Neutrophil (primary cell): Measurements from ENCODE around the gene RAMP2.
A peak's percentile ranks its signal among the peaks of the same experiment; 100 is the strongest.
"Not testable (repeated sequence)": the region's sequence is repeated elsewhere in the genome, so short reads cannot be mapped to it uniquely, and the experiment has no call there.

Experiments used
- H3K27ac ChIP-seq: fragments of 200-600 bp; sonication (generic); 2 replicates; pipeline ENCODE4 v1.5.1; 2016; ENCODE audit warnings: mild to moderate bottlenecking, moderate library complexity
- H3K27me3 ChIP-seq: fragments of 200-600 bp; sonication (generic); 2 replicates; pipeline ENCODE4 v1.6.0; 2016; ENCODE audit warnings: mild to moderate bottlenecking
- H3K36me3 ChIP-seq: fragments of 200-600 bp; sonication (generic); 2 replicates; pipeline ENCODE4 v1.5.1; 2017
- H3K4me1 ChIP-seq, 2 experiments: fragments of 200-600 bp in 1 of 2; sonication (generic) in 1 of 2; 1 replicate in 1 of 2; 2 replicates in 1 of 2; pipeline versions ENCODE4 v1.5.1 to v1.6.1; 2013 to 2016; ENCODE audit warnings: low read depth in 1 of 2, low read length in 1 of 2, mild to moderate bottlenecking in 1 of 2, moderate library complexity in 1 of 2; ENCODE audit not compliant: control insufficient read depth in 1 of 2, insufficient read depth in 1 of 2
- H3K4me3 ChIP-seq, 2 experiments: fragments of 200-600 bp in 1 of 2; sonication (generic) in 1 of 2; 1 replicate in 1 of 2; 2 replicates in 1 of 2; pipeline ENCODE4 v1.5.1; 2013 to 2016; ENCODE audit warnings: low read depth in 1 of 2, low read length in 1 of 2, mild to moderate bottlenecking in 1 of 2, moderate library complexity in 1 of 2
- H3K9me3 ChIP-seq: fragments of 200-600 bp; sonication (generic); 2 replicates; pipeline ENCODE4 v1.5.1; 2016
- CTCF ChIP-seq: fragments of 200-600 bp; sonication (generic); IDR thresholded peaks from 2 replicates; pipeline ENCODE4 v1.5.1; 2016; ENCODE audit warnings: antibody characterized with exemption

The RAMP2 gene

GRCh38 chr17:42760652-42761581 is at the start of gene RAMP2:
RAMP2 (plus strand) TSS chr17:42761227; CDS start chr17:42761262, 35 bp downstream.
- Histone ChIP-seq H3K27ac (no peak within 1 kb of the TSS), H3K4me1 (peaks cover 0 to 10% of the 10 kb centered on the region in 2 experiments), H3K27me3 (peaks cover 89% of the 10 kb centered on the region), H3K36me3 (no peaks in the 10 kb centered on the region), H3K4me3 (no peak within 1 kb of the TSS), H3K9me3 (no peaks in the 10 kb centered on the region)
- no peak for TF ChIP-seq CTCF

GRCh38 chr17:42720996-42721583 is 39.9 kb upstream of the RAMP2 start:
- Histone ChIP-seq H3K9me3 (no peaks in the 10 kb centered on the region), H3K27me3 (no peaks in the 10 kb centered on the region), H3K27ac (no peak overlapping the region), H3K4me1 (no peaks in the 10 kb centered on the region), H3K4me3 (no peak overlapping the region), H3K36me3 (peaks cover 99% of the 10 kb centered on the region)
- TF ChIP-seq CTCF = peak; percentile 26

- H3K4me1 ChIP-seq = no peaks in the 10 kb centered on the region
- no peak overlapping the region for H3K4me3 ChIP-seq
- peaks cover 96% of the 10 kb centered on the region for H3K36me3 ChIP-seq
- H3K27me3 ChIP-seq = no peaks in the 10 kb centered on the region
- H3K9me3 ChIP-seq = no peaks in the 10 kb centered on the region
- no peak overlapping the region for H3K27ac ChIP-seq
- TF ChIP-seq CTCF = no peak
These were observed 37.4 kb upstream of the RAMP2 start for GRCh38 chr17:42723636-42724035.

GRCh38 chr17:42725143-42725542 is 35.9 kb upstream of the RAMP2 start:
- Histone ChIP-seq H3K27ac (no peak overlapping the region), H3K9me3 (no peaks in the 10 kb centered on the region), H3K36me3 (peaks cover 96% of the 10 kb centered on the region), H3K4me1 (no peaks in the 10 kb centered on the region), H3K27me3 (no peaks in the 10 kb centered on the region), H3K4me3 (no peak overlapping the region)
- TF ChIP-seq CTCF = no peak

- TF ChIP-seq CTCF = no peak
- Histone ChIP-seq H3K27me3 (peaks cover 3% of the 10 kb centered on the region), H3K9me3 (no peaks in the 10 kb centered on the region), H3K4me3 (no peak overlapping the region), H3K36me3 (peaks cover 3% of the 10 kb centered on the region), H3K4me1 (peaks cover 14 to 15% of the 10 kb centered on the region in 2 experiments), H3K27ac (no peak overlapping the region)
These were observed 20.3 kb upstream of the RAMP2 start for GRCh38 chr17:42740699-42741098.

GRCh38 chr17:42742916-42743315 is 18.1 kb upstream of the RAMP2 start:
- Histone ChIP-seq H3K4me1 (peaks cover 14 to 15% of the 10 kb centered on the region in 2 experiments), H3K27me3 (peaks cover 25% of the 10 kb centered on the region)
- H3K27ac ChIP-seq, H3K36me3 ChIP-seq, H3K9me3 ChIP-seq, H3K4me3 ChIP-seq: not testable (repeated sequence)
